Measurements from ENCODE around the gene BRMS1L. TPM values are rescaled to one million over a fixed set of nuclear protein-coding genes. Genes with fewer than 3 reads are reported as not detected.
A peak's percentile ranks its signal among the peaks of the same experiment; 100 is the strongest.
"Not testable (repeated sequence)": the region's sequence is repeated elsewhere in the genome, so short reads cannot be mapped to it uniquely, and the experiment has no call there.

BRMS1L gene
- total RNA-seq: 1 to 10 TPM; 4.0 to 5.3 TPM

- CTCF ChIA-PET: interaction anchor here (0.9 to 2.5 kb wide), 5 partner anchors 8 to 117 kb away, joined by 3 to 29 read pairs (median 3); no protein-coding TSS in a partner anchor
- Mint-ChIP-seq H3K4me3 (peak within 1 kb of the TSS; percentile 83), H3K36me3 (peaks cover 6% of the 10 kb centered on the region), H3K9me3 (ENCODE audit: low read depth) (no peaks in the 10 kb centered on the region), H3K27ac (peak within 1 kb of the TSS; percentile 82), H3K4me1 (peaks cover 29% of the 10 kb centered on the region), H3K27me3 (no peaks in the 10 kb centered on the region)
- peak; percentile 98 for ATAC-seq
- DNase-seq: peak; percentile 99
Measured at GRCh38 chr14:35826218-35826951, at the start of gene BRMS1L. Gene BRMS1L, plus strand, starts transcription at chr14:35826338. Its CDS starts 179 bp downstream, at chr14:35826517.

- Mint-ChIP-seq H3K4me1 (no peaks in the 10 kb centered on the region), H3K9me3 (ENCODE audit: low read depth) (peaks cover 9% of the 10 kb centered on the region), H3K27ac (no peak overlapping the region), H3K4me3 (no peak overlapping the region), H3K36me3 (peaks cover 15% of the 10 kb centered on the region), H3K27me3 (no peaks in the 10 kb centered on the region)
- no peak for DNase-seq
- ATAC-seq: no peak
- CTCF ChIA-PET: interaction anchor here (0.6 kb wide), 1 partner anchor 65 kb away, joined by 3 read pairs; no protein-coding TSS in a partner anchor
Measured at GRCh38 chr14:35776823-35777222, 49.3 kb upstream of the BRMS1L start.

- H3K27me3 Mint-ChIP-seq; CTCF ChIA-PET; H3K4me3 Mint-ChIP-seq; DNase-seq; H3K9me3 Mint-ChIP-seq (ENCODE audit: low read depth); H3K4me1 Mint-ChIP-seq; H3K27ac Mint-ChIP-seq; ATAC-seq: not testable (repeated sequence)
- peaks cover 15% of the 10 kb centered on the region for H3K36me3 Mint-ChIP-seq
Measured at GRCh38 chr14:35777550-35777949, 48.6 kb upstream of the BRMS1L start.

GRCh38 chr14:35779368-35779767 is 46.8 kb upstream of the BRMS1L start:
- no peak for DNase-seq
- peaks cover 19% of the 10 kb centered on the region for H3K36me3 Mint-ChIP-seq
- no peak overlapping the region for H3K27ac Mint-ChIP-seq
- peaks cover 9% of the 10 kb centered on the region for H3K9me3 Mint-ChIP-seq (ENCODE audit: low read depth)
- no peak for ATAC-seq
- CTCF ChIA-PET: interaction anchor here (0.5 kb wide), 1 partner anchor 563 kb away, joined by 3 read pairs; no protein-coding TSS in a partner anchor
- H3K4me3 Mint-ChIP-seq: no peak overlapping the region
- no peaks in the 10 kb centered on the region for H3K4me1 Mint-ChIP-seq
- no peaks in the 10 kb centered on the region for H3K27me3 Mint-ChIP-seq

GRCh38 chr14:35783699-35784098 is 42.4 kb upstream of the BRMS1L start:
- CTCF ChIA-PET: no interaction called here
- Mint-ChIP-seq H3K27me3 (no peaks in the 10 kb centered on the region), H3K4me3 (no peak overlapping the region), H3K4me1 (no peaks in the 10 kb centered on the region), H3K9me3 (ENCODE audit: low read depth) (peaks cover 9% of the 10 kb centered on the region), H3K27ac (no peak overlapping the region), H3K36me3 (peaks cover 15% of the 10 kb centered on the region)
- DNase-seq (no peak), ATAC-seq (no peak)

GRCh38 chr14:35786856-35787255 is 39.3 kb upstream of the BRMS1L start:
- Mint-ChIP-seq H3K27ac (no peak overlapping the region), H3K4me3 (no peak overlapping the region), H3K4me1 (peaks cover 14% of the 10 kb centered on the region), H3K9me3 (ENCODE audit: low read depth) (no peaks in the 10 kb centered on the region), H3K36me3 (peaks cover 6% of the 10 kb centered on the region), H3K27me3 (no peaks in the 10 kb centered on the region)
- no peak for DNase-seq
- no peak for ATAC-seq
- CTCF ChIA-PET: no interaction called here

- CTCF ChIA-PET: no interaction called here
- DNase-seq: peak; percentile 42
- ATAC-seq: no peak
- H3K27ac Mint-ChIP-seq: no peak overlapping the region
- no peak overlapping the region for H3K4me3 Mint-ChIP-seq
- peaks cover 14% of the 10 kb centered on the region for H3K4me1 Mint-ChIP-seq
- H3K9me3 Mint-ChIP-seq (ENCODE audit: low read depth): no peaks in the 10 kb centered on the region
- peaks cover 2% of the 10 kb centered on the region for H3K36me3 Mint-ChIP-seq
- no peaks in the 10 kb centered on the region for H3K27me3 Mint-ChIP-seq
Measured at GRCh38 chr14:35789651-35790050, 36.5 kb upstream of the BRMS1L start.

GRCh38 chr14:35797796-35798195 is 28.3 kb upstream of the BRMS1L start:
- Mint-ChIP-seq H3K4me1 (peaks cover 2% of the 10 kb centered on the region), H3K27me3 (no peaks in the 10 kb centered on the region), H3K9me3 (ENCODE audit: low read depth) (no peaks in the 10 kb centered on the region), H3K27ac (no peak overlapping the region), H3K36me3 (peaks cover 8% of the 10 kb centered on the region), H3K4me3 (no peak overlapping the region)
- no peak for ATAC-seq
- CTCF ChIA-PET: no interaction called here
- no peak for DNase-seq

- CTCF ChIA-PET: interaction anchor here (1.1 to 1.9 kb wide), 5 partner anchors 10 to 368 kb away, joined by 3 to 5 read pairs (median 5); partner anchors contain the start of gene BRMS1L
- H3K4me1 Mint-ChIP-seq: peaks cover 26% of the 10 kb centered on the region
- no peak overlapping the region for H3K27ac Mint-ChIP-seq
- ATAC-seq (no peak), DNase-seq (no peak)
- H3K36me3 Mint-ChIP-seq: peaks cover 7% of the 10 kb centered on the region
- H3K9me3 Mint-ChIP-seq (ENCODE audit: low read depth): no peaks in the 10 kb centered on the region
- H3K27me3 Mint-ChIP-seq: no peaks in the 10 kb centered on the region
- peak overlapping the region; percentile 9 for H3K4me3 Mint-ChIP-seq
Measured at GRCh38 chr14:35806006-35806907, 19.9 kb upstream of the BRMS1L start.

- peaks cover 6% of the 10 kb centered on the region for H3K36me3 Mint-ChIP-seq
- CTCF ChIA-PET: interaction anchor here (1.1 to 1.3 kb wide), 5 partner anchors 9 to 369 kb away, joined by 3 to 5 read pairs (median 3); partner anchors contain the start of gene BRMS1L
- H3K4me3 Mint-ChIP-seq: peak overlapping the region; percentile 95
- ATAC-seq (no peak), DNase-seq (no peak)
- H3K9me3 Mint-ChIP-seq (ENCODE audit: low read depth): no peaks in the 10 kb centered on the region
- peak overlapping the region; percentile 35 for H3K27ac Mint-ChIP-seq
- no peaks in the 10 kb centered on the region for H3K27me3 Mint-ChIP-seq
- peaks cover 26% of the 10 kb centered on the region for H3K4me1 Mint-ChIP-seq
Measured at GRCh38 chr14:35807131-35807961, 18.8 kb upstream of the BRMS1L start.

- Mint-ChIP-seq H3K36me3 (peaks cover 1% of the 10 kb centered on the region), H3K27me3 (no peaks in the 10 kb centered on the region), H3K27ac (peak overlapping the region; percentile 93), H3K4me1 (peaks cover 25% of the 10 kb centered on the region), H3K9me3 (ENCODE audit: low read depth) (no peaks in the 10 kb centered on the region), H3K4me3 (peak overlapping the region; percentile 95)
- DNase-seq (peak; percentile 53), ATAC-seq (no peak)
- CTCF ChIA-PET: interaction anchor here (1.2 to 1.3 kb wide), 2 partner anchors 12 to 18 kb away, joined by 3 to 5 read pairs; partner anchors contain the start of gene BRMS1L
Measured at GRCh38 chr14:35808076-35808637, 18.0 kb upstream of the BRMS1L start.

Measured in activated CD8-positive, alpha-beta memory T cell treated with anti-CD3 and anti-CD28 coated beads, Interleukin-2, amount 10 ng/mL, durations not matched to agents 7 days and 5 days (primary cell).